Measurements from ENCODE around the gene HYAL4.

Gene HYAL4

DNA sequence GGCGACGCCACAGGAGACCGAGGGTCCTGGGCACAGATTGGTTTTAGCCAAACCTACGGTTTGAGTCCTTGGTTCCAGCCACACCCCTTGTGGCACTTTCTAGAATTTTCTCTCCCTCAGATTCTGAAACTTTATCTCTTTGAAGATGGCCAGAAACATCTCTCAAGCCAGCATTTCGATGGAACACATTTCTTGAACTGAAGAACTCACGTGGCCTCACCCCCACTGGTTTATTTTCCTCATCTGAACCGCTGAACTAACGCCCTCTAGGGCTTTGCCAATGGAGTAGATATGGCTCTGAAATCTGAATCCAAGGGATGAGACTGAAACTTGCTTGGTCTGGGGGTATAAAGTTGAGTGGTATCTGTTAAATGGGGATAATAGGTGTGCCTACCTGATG, 73.3 kb downstream of the HYAL4 start:
- no peak for DNase-seq

DNA sequence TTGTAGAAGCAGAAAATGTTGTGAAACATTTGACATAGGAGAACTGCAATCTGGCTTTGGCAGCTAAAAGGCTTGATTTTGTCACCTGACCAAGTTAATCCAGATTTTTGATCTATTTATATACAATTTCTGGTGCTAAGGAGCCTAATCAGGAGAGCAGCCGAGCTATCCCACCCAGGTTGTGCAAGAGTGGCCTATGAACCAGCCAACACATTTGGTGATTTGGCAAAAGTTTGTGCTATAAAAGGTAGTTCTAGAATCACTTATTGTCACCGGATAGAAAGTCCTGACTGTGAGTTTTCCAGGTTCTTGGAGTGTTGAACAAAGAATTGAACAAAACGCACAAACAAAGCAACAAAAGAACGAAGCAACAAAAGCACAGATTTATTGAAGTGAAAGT, 78.6 kb downstream of the HYAL4 start:
- no peak for DNase-seq

DNA sequence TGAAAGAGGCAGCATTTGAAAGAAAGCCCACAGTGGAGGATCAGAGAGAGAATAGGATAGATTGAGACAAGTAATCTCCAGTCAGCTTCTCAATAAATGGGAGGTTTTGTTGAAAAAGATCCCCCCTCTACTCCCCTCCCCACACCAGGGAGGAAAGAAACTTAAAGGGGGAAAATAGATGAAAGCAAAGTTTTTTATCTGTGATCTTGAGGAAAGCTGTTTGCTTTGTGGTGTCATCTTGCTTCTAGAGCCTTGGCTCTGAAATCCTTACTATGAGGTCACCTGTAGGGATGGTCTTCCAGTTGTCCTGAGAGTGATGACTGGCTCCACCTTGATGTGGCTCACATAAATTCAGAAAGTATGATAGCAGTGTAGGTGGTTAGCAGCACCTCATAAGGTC, 80.0 kb downstream of the HYAL4 start, which contains the start of gene SPAM1:
TSS of gene SPAM1 (plus strand) at position 301 of the 400 bp plus-strand sequence. CDS start 28,330 bp downstream, outside the sequence.
- no peak for DNase-seq

Data from NCI-H1092 (cell line).